ENCODE results near the gene GABRB3.

The GABRB3 gene

GRCh38 chr15:26621816-26622215, 151.1 kb downstream of the GABRB3 start:
- TF ChIP-seq, protein P1, sequence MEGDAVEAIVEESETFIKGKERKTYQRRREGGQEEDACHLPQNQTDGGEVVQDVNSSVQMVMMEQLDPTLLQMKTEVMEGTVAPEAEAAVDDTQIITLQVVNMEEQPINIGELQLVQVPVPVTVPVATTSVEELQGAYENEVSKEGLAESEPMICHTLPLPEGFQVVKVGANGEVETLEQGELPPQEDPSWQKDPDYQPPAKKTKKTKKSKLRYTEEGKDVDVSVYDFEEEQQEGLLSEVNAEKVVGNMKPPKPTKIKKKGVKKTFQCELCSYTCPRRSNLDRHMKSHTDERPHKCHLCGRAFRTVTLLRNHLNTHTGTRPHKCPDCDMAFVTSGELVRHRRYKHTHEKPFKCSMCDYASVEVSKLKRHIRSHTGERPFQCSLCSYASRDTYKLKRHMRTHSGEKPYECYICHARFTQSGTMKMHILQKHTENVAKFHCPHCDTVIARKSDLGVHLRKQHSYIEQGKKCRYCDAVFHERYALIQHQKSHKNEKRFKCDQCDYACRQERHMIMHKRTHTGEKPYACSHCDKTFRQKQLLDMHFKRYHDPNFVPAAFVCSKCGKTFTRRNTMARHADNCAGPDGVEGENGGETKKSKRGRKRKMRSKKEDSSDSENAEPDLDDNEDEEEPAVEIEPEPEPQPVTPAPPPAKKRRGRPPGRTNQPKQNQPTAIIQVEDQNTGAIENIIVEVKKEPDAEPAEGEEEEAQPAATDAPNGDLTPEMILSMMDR (IDR thresholded peaks at IDR 0.05; ENCODE audit: low read depth, low read length), result no peak

DNA sequence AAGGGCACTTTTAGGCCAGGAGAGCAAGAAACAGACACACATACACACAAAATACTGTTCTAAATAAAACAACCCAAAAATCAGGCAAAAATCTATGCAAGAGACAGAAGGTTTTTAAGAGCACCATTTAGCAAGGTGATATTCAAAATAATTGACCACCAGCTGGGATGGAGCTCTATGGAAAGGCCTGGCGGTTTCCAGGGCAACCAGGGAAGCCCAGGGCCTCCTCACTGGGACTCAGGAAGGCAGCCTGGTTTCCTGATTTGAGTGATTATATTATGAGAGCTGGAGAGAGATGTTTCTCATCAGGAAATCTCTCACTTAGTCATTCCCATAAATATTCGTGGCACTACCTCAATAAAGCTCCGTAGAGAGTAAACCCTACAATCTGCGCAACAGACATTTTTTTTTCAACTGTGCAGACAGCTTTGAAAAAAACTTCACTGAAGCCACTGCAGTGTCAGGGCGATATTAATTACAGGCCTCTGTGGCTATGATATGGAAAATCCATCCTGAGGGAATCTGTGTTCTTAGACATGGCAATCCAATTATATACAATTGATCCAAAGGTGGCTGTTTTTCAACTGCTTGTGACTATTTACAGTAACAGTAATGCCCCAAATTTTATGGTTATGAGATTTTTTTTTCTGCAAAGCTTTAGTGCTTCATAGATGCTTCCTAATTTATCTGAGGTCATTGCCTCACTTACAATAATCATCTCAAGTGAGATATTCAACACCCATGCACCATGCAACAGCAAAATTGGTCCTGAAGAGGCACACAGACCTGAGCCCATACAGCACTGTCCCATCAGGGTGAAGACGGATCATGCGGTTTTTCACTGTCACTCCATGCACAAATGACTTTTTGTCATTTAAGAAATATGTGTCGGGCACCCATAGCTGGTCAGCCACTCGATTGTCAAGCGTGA, 152.1 kb downstream of the GABRB3 start:
- DNase-seq, result no peak
- no peaks in the 10 kb centered on the region for H3K4me1 ChIP-seq
- TF ChIP-seq, protein P1 (IDR thresholded peaks at IDR 0.05; ENCODE audit: low read depth, low read length), result no peak

More at GRCh38 chr15:26621816-26622215, 151.1 kb downstream of the GABRB3 start:
- H3K9me3 ChIP-seq, result no peaks in the 10 kb centered on the region
- no peak overlapping the region for H3K4me3 ChIP-seq (ENCODE audit: low read depth, low read length)
- H3K36me3 ChIP-seq, result no peaks in the 10 kb centered on the region
- DNase-seq, result no peak
- no peaks in the 10 kb centered on the region for H3K4me1 ChIP-seq
- H3K27me3 ChIP-seq, result no peaks in the 10 kb centered on the region

GRCh38 chr15:26615927-26616302, 157.0 kb downstream of the GABRB3 start:
- H3K9me3 ChIP-seq, result no peaks in the 10 kb centered on the region
- no peak overlapping the region for H3K4me3 ChIP-seq (ENCODE audit: low read depth, low read length)
- TF ChIP-seq, protein P1 (IDR thresholded peaks at IDR 0.05; ENCODE audit: low read depth, low read length), result no peak
- DNase-seq, result no peak
- H3K4me1 ChIP-seq, result no peaks in the 10 kb centered on the region
- H3K27me3 ChIP-seq, result no peaks in the 10 kb centered on the region
- H3K36me3 ChIP-seq, result no peaks in the 10 kb centered on the region

More for the DNA sequence above, 152.1 kb downstream of the GABRB3 start:
- Histone ChIP-seq H3K4me3 (ENCODE audit: low read depth, low read length) (no peak overlapping the region), H3K36me3 (no peaks in the 10 kb centered on the region), H3K9me3 (no peaks in the 10 kb centered on the region), H3K27me3 (no peaks in the 10 kb centered on the region)

GRCh38 chr15:26615188-26615926, 157.5 kb downstream of the GABRB3 start:
- H3K36me3 ChIP-seq, result no peaks in the 10 kb centered on the region
- no peaks in the 10 kb centered on the region for H3K9me3 ChIP-seq
- no peaks in the 10 kb centered on the region for H3K4me1 ChIP-seq
- H3K27me3 ChIP-seq, result no peaks in the 10 kb centered on the region
- no peak for DNase-seq
- H3K4me3 ChIP-seq (ENCODE audit: low read depth, low read length), result no peak overlapping the region
- TF ChIP-seq, protein P1 (IDR thresholded peaks at IDR 0.05; ENCODE audit: low read depth, low read length), result no peak

GRCh38 chr15:26614734-26615133, 158.1 kb downstream of the GABRB3 start:
- TF ChIP-seq, protein P1 (IDR thresholded peaks at IDR 0.05; ENCODE audit: low read depth, low read length), result no peak
- no peak for DNase-seq
- H3K4me1 ChIP-seq, result no peaks in the 10 kb centered on the region
- no peaks in the 10 kb centered on the region for H3K9me3 ChIP-seq
- no peaks in the 10 kb centered on the region for H3K36me3 ChIP-seq
- H3K4me3 ChIP-seq (ENCODE audit: low read depth, low read length), result no peak overlapping the region
- no peaks in the 10 kb centered on the region for H3K27me3 ChIP-seq

Measured in BE2C (cell line).